Stimulated activated CD4-positive, alpha-beta T cell treated with anti-CD3 and anti-CD28 coated beads, Interleukin-2, amount 100 ng/mL, for 48 hours (primary cell): ENCODE data around the gene OMA1.
"Not testable (repeated sequence)": the region's sequence is repeated elsewhere in the genome, so short reads cannot be mapped to it uniquely, and the experiment has no call there.

Experiments used
- DNase-seq, 2 donors: peaks; one replicate each; pipeline ENCODE4 v3.0.0-alpha.2; 2020

Gene OMA1

DNA sequence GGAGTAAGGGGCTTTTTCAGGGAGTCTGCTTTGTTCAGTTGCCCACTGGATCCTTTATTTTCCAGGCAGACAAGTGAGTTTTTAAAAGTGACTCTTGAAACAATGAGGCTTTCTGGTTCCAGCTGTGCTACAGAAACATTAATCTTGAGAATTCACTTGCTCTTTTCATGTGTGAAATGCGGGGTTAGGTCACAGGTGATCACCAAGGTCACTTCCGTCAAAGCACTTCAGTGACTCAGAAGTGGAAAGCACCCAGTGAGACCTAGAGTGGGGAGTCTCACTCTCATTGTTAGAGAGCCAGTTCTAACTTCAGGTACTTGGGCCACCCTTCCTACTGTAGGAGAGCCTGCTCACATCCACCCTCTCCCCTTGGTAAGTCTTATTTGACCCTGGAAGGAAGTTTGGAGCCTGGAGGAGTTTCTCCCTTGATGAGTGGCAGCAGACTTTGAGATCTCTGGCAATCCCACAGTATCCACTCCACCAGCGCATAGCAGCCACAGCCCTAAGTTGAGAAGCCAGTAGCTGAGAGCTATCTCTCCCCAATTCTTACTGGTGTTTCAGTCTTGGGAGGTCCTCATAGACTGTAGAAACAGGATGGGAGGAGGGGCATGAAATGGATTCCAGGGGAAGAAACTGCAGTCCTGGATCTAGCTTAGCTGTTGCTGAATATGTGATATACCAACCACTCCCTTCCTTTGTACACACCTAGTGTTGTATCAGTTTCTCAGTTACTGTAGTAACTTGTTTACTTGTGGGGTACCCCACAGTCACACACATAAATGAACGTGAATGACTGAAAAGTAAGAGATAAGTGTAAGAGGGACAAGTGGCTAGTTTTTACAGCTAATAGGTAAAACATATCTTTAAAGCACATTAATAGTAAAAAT, 27.4 kb upstream of the OMA1 start:
- DNase-seq = peak in 1 of 2 donors; percentile 25

DNA sequence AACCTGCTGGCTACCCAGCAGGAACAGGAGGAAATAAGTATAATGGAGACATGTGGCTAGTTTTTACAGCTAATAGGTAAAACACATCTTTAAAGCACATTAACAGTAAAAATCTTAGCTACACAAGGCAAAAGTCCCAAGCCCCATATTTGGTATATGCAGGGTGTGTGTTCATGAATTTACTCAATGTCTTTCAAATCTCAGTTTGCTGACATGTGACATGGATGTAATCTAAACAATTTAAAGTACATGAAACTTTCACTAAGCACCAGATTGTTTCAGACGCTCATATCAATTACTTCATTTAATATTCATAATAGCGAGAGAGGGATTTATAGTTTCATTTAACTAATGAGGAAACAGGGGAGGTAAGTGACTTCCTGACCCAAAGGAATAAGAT, 26.6 kb upstream of the OMA1 start:
- no peak for DNase-seq

DNA sequence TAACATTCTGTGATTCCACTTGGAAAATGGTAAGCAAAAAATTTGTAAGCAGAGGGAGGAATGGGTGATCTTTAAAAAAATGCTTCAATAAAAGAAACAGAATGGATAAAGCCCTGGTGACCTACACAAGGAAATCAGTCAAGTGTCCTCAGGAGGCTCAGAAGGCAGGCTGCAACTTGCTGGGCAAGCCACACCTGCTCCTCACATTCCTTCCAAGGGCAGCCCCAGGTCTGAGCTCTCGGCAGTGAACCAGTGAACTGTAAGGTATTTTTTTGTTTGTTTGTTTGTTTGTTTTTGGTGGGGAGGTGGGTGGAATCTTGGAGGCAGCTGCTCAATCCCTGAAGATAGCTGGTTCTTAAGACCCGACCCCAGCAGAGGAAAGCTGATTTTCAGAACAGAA, 26.2 kb upstream of the OMA1 start:
- DNase-seq = no peak

DNA sequence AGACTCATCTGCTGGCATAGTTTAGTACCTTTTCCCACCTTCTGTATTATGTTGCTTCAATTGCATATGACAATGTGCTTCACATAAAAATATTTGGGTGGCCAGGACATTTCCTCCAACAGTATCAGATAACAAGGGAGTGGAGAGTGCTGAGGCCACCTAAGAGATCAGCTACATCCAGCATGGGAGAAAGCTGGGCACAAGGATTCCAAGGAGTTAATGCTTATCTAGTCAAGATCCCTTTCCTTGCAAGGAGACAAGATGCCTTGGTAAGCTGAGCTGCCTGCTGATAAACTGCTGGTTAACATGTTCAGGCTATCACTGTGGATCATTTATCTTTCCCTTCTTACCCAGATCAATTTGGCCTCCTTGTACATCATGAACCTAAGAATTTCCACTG, 25.1 kb upstream of the OMA1 start:
- DNase-seq = no peak

DNA sequence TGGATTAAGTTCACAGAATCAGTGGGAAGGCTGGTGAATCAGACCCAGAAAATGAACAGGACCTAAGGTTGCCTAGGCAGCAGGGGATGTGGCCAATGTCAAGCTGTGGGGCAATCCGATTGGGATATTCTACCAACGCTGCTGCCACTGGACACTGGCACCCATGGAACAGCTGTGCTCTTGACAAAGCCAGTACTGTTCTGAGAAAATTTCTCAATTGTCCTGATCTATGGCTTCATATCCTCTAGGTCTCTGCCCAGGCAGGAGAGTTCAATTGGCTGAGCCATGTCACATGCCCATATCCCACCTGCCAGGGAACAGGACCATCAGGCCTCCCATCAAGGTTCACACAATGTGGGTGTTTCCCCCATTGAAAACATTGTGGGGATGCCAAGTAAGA, 24.3 kb upstream of the OMA1 start:
- no peak for DNase-seq

DNA sequence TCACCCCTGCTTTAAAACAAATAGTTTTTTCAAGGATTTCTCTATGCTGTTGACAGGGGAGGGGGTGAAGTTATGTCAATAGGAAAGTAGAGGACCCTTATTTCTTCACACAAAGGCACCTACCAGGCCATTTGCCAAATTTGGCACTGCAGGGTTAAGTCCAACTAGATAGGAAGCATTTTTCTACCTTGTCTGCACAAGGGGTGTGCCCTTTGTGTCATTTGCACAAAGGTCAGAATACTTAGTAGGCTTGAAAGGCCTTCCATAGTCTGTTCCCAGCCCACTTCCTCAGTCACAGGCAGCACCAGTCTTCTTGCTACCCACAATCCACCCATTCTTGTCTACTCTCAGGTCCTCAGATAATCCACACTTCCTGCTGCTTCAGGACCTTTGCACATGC, 23.6 kb upstream of the OMA1 start:
- DNase-seq = no peak

DNA sequence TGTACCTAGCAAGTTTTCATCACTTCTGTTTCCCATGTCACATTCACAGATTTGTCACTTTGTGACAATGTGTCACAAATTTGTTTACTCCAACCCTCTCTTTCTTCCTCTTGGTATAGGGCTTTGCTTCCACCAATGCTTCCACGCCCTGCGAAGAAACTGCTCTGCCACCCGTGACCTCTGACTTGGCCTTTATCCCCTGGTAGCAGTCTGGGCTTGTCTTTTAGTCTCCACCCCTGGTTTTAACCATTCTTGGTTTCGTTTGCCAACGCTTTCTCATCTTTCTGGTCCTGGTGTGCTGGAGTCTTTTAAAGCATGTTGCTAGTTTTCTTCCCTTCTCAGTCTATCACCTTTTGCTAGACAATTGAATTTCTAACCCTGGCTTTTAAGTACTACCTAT, 22.4 kb upstream of the OMA1 start:
- no peak for DNase-seq

DNA sequence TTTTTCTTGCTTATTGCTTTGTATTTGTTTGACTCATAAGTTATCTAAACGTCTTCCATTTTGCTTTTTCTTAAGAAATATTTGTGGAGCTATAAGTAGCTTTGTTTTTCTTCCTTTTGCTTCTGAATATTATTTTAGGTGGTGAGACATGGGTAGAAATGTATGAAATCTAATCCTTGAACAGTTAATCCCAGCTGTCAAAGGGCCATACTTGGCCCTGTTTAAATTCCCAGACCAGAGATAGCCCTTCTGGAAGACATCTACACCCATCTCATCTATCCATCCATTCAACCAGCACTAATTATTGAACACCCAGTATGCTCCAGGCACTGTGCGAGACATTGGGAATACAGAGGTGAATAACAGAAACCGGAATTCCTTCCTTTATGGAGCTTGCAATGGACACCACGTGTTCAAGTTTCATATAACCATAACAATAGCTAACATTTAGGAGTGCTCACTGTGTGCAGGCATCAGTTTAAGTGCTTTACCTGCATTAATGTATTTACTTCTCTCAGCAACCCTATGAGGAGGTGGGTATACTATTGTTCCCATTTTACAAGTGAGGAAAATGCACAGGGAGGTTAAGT, 21.8 kb upstream of the OMA1 start:
- DNase-seq = no peak

DNA sequence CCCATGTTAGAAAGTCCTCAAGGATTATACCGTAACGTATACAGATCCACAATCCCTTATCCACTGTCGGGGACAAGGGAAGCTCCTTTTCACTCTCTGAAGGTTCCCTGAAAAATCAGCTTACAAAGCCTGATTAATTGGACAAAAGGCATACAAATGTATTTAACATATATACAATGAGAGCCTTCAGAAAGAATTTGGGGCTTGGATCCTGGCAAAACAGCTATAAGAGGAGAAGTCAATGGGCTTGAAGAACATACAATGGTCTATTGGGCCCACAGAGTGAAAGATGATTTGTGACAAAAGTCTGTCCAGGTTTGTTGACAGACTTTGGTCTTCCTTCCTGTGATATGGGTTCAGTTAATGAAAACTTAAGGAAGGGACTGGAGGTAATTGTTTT, 19.8 kb upstream of the OMA1 start:
- DNase-seq = no peak

DNA sequence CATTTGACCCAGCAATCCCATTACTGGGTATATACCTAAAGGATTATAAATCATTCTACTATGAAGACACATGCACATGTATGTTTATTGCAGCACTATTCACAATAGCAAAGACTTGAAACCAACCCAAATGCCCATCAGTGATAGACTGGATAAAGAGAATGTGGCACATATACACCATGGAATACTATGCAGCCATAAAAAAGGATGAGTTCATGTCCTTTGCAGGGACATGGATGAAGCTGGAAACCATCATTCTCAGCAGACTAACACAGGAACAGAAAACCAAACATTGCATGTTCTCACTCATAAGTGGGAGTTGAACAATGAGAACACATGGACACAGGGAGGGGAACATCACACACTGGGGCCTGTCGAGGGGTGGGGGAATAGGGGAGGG, 17.2 kb upstream of the OMA1 start:
- not testable (repeated sequence) for DNase-seq

DNA sequence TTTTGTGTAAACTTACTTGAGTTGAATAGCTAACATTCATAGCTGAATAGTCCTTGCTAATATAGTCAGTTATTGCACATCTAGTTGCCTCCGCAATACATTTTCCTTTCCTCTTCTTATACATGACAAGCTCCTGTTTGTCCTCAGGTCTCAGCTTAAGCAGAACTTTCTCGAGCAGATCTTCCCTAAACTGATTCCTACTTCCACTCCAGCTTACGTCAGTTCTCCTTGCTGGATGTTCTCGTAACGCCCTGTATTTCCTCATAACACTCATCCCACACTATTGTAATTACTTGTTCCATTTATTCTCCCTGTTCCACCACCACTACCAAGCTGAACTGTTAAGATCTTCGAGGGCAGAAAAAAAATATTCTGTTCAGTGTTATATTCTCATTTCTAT, 15.1 kb upstream of the OMA1 start:
- DNase-seq = no peak

DNA sequence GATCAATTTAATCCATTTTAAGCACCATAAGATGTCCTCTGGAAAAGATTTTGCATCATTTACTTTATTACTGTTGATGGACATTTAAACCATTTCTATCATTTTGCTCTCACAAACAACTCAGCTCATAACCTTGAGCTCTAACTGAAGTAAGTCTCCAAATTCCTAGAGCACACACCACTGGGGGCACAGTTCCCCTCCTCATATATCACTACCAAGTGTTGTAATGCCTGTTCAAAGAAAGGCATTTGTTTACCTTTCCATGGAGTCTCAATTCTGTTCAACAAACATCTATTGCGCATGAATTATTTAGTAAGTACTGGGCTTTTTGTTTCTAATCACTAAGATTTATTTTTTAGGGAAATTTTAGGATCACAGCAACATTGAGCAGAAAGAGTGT, 8.9 kb upstream of the OMA1 start:
- DNase-seq = no peak

DNA sequence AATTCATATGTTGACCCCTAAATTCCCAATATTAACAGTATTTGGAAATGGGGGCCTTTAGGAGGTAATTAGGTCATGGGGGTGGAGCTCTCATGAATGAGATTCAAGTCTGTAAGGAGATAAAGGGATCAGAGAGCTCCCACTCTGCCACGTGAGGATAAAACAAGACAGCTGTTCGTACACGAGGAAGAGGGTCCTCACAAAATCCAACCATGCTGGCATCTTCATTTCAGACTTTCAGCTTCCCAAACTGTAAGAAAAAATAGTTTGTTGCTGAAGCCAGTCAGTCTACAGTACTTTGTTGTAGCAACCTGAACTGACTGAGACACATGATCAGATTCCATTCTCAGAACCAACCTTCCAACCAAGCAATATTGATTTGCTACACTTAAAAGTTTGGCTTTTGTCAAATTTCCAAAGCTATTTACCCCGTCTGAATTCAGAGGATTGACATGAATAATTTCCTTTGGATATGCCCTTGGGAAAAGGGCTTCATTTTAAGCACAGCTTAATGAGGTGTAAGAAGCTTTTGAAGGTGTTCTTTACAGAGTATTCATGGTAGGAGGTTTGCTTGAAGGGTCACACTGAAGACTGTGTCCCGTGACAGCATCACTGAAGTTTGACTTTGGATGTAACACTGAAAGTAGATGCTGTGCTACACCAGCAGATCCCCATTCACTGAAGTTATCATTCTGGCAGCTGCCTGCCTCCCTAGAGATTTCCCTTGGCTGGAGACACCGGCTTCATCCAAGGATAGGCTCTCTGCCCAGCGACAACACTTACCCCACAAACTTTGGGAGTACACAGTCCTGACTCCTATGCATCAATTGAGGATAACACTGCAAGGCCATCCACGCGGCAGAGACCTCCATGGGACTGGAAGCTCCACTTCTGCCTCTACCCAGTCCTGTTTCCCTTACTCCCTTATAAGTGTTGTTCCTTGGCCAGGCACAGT, 4.9 kb upstream of the OMA1 start:
- no peak for DNase-seq

DNA sequence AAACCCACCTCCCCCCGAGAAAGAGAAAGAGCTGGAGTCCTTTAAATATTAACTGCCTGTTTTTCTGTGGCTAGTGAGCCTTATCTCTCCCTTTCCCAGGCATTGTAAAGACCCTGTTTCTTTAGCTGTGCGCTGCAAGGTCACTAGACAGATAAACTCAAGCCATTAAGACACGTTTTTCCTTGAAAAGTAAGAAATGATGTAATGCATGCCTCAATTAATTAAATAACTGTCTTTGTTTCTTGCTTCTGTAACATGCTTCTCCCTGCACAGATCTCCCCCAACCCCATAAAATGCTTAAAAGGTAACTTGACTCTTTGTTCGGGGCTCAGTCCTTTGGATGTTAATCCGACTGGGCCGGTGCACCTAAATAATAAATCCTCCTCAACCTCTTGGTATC, 2.8 kb upstream of the OMA1 start:
- not testable (repeated sequence) for DNase-seq

DNA sequence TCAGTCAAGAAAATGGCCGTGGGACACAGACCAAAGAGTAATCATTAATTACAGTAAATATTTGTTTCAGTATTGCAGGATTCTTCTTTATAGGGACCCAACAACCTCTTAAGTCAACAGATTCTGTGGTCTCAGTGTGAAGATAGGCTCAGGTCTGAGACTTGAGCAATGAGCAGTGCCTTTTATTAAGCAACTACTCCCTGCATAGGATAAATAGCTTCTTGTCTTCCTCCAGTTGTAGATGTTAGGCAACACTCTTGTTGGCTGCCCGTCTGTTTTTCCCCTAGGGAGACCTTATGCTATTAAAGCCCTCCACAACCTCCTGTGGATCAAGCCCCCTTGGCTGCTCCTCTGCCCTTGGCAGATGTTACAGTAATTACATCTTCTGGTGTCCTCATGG, 1.8 kb upstream of the OMA1 start:
- DNase-seq = no peak

DNA sequence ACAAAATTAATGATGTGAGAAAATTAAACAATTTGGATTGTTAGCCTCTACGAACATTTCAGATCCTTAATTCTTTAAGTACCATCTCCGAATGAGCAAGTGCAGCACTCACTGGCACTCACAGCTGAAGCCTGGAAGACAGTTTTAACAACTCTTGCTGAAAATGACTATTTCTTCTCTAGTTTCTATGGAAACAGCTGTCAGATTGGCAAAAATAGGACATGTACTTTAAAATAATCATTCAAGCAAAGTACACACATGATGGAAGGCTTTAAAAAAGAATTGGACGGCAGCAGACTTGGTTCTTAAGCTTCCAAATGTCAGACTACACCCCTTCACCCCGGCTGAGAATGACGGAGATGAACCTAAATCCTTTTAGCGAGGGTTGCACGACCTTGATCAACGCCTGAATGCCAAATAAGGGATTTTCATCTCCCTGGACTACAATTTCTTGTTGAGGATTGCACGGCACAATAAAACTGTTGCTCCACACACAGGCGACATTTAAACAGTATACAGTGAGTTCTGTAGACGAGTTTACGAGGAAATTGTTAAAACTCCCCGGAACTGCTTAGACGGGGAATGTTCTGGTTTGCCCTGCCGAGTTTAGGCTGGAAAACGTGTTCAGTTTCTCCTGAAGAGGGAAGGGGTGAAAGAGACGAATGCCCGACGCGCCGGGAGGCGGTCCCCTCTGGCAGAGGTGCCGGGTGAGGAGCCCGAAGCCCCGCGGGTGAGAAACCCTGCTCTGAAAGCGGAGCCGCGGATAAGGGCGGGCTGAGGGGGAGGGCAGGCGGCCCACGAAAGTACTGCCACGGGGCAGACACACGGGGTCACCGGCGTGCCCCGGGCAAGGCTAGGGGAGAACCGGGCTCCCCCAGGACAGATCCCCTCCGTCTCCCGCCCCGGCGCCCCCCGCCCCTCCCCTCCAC, 671 bp downstream of the OMA1 start:
- peak; percentile 57 for DNase-seq

DNA sequence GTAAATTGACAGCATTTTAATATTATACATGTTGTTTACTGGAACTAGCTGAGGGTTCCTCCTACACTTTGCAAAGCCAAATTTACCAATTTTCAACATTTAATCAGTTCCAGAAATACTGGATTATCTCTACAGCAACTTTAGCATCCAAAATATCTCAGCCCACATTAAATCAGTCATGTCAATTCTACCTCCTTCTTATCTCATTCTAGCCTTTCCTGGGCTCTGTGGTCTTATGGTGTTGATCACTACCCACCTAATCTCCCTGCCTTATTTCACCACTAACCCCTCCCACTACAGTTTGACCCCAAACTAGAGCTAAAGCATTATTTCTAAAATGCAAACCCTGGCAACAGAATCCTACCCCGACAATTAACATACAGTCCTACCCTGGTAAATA, 3.3 kb downstream of the OMA1 start:
- no peak for DNase-seq

DNA sequence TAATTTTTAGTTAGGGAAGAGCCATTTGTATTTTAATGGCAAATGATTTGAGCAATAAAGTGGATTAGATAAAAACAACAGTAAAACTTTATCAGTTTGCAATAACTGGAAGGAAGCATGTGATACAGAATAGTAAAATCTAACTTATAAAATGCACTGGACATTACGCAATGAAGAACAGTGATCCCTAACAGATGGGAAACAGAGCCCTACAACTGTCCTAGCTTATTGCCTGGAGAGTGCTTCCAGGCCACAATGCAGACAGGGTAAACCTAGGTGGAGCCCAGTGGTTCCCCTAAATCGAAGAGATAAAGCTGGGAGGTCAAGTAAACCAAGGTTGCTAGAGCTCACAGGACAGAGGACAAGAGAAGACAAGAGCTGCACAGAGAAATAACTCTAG, 7.0 kb downstream of the OMA1 start:
- DNase-seq = no peak

DNA sequence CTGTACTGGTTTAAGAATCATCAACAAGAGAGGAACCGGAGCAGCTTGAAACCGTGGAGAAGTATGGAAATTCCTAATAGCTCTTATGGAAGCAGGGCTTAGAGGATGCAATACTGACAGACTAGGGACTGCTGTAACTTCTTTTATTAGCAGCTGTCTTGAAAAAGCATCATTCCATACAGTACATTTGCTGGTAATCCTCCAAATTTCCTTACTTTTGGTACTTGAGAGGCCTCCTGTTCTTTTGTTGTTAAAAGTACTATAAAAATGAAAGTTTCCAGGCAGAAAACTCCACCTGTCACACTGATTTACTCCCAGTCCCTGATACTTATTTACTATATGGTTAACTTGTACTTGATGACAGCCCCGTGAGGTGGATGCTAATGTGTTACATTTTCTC, 7.7 kb downstream of the OMA1 start:
- no peak for DNase-seq

DNA sequence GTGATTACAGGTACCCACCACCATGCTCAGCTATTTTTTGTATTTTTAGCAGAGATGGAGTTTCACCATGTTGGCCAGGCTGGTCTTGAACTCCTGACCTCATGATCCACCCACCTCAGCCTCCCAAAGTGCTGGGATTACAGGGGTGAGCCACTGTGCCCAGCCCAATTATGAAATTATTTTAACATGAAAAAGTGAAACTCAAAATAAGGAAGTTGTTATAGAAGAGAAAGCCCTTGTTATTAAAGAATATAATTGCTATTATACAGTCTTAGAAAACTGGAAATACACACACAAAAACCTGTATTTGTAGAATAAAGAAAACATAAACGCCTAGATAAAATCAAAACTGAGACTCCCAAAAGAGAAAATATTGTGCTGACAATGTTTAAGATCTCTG, 14.7 kb downstream of the OMA1 start:
- not testable (repeated sequence) for DNase-seq

DNA sequence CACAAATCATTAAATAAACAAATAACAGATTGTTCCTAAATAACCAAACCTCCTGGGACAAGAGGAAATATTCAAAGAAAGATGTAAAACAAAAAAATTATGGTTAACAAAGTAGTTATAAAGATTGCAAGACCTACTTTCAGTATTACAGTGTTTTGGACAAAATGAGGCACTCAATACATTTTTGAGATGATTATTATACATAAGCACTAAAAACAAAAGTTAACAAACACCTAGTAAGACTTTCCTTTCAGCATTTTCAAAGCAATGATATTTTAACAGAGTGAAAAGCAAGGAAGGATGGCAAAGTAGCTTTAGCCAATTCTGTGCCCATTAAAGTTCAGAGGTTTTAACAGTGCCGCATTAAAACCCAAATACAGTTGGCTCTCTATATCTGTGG, 17.2 kb downstream of the OMA1 start:
- no peak for DNase-seq

DNA sequence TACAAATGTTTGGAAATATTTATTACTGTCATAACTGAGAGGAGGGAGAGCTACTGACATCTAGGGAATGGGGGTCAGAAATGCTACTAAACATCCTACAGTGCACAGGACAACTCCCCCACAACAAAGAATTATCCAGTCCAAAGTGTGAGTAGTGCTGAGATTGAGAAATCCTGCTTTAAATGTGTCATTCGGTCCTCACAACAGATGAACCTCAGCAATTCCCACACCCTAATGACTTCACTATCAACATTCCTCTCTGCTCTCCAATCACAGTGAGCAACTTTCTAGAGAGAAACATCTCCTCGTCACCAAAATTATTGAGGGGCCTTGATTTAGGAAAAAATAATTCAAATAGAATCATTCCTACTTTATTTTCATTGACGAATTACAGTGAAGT, 18.0 kb downstream of the OMA1 start:
- no peak for DNase-seq
